Mesodermal cell (in vitro differentiated cells): ENCODE measurements around the gene PPM1L.

Experiments
- H3K27ac ChIP-seq: 2 replicates; pipeline ENCODE4 v1.7.0; 2013; ENCODE audit warnings: mild to moderate bottlenecking, low read depth, low read length, moderate library complexity; ENCODE audit not compliant: severe bottlenecking
- H3K36me3 ChIP-seq: 2 replicates; pipeline ENCODE4 v1.7.1; 2013; ENCODE audit warnings: mild to moderate bottlenecking, low read length, moderate library complexity; ENCODE audit not compliant: control insufficient read depth, insufficient read depth
- H3K4me1 ChIP-seq: one replicate; pipeline ENCODE4 v1.7.1; 2013; ENCODE audit warnings: mild to moderate bottlenecking, low read length; ENCODE audit not compliant: insufficient read depth, control insufficient read depth, poor library complexity, severe bottlenecking
- H3K4me3 ChIP-seq: 2 replicates; pipeline ENCODE4 v1.7.0; 2013; ENCODE audit warnings: low read length, control low read depth, mild to moderate bottlenecking; ENCODE audit not compliant: insufficient read depth, poor library complexity, severe bottlenecking; ENCODE audit errors: extremely low read depth
- H3K9me3 ChIP-seq: 2 replicates; pipeline ENCODE4 v1.7.1; 2013; ENCODE audit warnings: mild to moderate bottlenecking, low read length, moderate library complexity; ENCODE audit not compliant: control insufficient read depth
- WGBS, 2 experiments: methylation state at CpG; one replicate each; pipeline ENCODE4 v1.1.5; 2013; ENCODE audit warnings: missing lambda C conversion rate in 2 of 2; ENCODE audit not compliant: insufficient coverage in 2 of 2; 5-methylcytosine and 5-hydroxymethylcytosine counted together

PPM1L gene

DNA sequence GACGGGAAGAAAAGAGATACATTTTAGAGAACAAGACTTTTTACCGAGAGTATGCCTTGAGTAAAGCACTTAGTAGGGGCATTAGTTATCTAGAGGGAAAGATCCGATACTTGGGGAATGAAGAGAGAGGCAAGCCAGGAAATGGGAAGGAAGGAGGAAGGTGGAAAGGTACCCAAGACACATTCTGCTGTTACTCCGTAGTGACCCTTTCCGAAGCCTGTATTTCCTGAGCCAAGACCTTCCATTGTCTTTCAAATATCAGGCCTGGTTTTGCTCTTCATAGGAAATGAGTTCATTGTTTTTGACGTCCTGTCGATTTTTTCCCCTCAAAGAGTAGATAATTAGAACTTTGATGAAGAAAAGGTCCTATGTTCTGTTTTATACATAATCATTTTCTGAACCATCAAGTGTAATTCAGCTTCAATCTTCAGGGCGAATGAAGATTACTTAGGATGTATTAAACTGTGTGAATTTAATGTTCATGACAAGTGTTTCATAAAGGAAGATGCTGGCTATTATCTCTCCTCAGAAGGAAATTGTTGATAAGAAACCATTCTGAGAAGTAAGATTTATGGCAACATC is 95.7 kb downstream of the PPM1L start:
- H3K9me3 ChIP-seq = peaks cover 7% of the 10 kb centered on the region
- no peaks in the 10 kb centered on the region for H3K4me1 ChIP-seq
- no peaks in the 10 kb centered on the region for H3K36me3 ChIP-seq
- 78 to 87% methylated on average over 4 to 5 of the region's 8 CpGs for whole genome bisulfite sequencing, 2 experiments
- no peak overlapping the region for H3K27ac ChIP-seq
- no peak overlapping the region for H3K4me3 ChIP-seq

DNA sequence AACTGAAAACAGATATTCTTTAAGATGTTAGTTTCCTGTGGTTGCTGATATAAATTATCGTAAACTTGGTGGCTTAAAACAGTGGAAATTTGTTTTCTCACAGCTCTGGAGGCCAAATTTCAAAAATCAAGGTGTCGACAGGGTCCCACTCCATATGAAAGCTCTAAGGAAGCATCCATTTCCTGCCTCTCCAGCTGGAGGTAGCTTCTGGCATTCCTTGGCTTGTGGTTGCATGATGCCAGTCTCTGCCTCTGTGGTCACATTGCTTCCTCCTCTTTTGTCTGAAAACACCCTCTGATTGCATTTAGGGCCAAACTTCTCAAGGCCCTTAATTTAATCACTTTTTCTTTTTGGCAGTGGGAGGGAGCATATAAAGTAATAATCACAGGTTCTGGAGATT is 96.8 kb downstream of the PPM1L start:
- Histone ChIP-seq H3K36me3 (no peaks in the 10 kb centered on the region), H3K27ac (no peak overlapping the region), H3K4me3 (no peak overlapping the region), H3K4me1 (no peaks in the 10 kb centered on the region), H3K9me3 (peaks cover 7% of the 10 kb centered on the region)
- 100% methylated on average over 1 to 2 of the region's 2 CpGs for WGBS, 2 experiments

DNA sequence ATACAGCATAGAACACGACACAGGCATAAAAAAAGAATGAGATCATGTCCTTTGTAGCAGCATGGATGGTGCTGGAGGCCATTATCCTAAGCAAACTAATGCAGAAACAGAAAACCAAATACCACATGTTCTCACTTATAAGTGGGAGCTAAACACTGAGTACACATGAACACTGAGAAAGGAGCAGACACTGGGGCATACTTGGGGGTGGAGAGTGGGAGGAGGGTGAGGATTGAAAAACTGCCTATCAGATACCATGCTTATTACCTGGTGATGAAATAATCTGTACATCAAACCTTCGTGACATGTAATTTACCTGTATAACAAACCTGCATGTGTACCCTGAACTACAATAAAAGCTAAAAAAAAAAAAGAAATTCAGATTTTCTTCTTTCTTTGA is 100.4 kb downstream of the PPM1L start:
- H3K9me3 ChIP-seq = peaks cover 7% of the 10 kb centered on the region
- H3K4me1 ChIP-seq = no peaks in the 10 kb centered on the region
- no CpG with 5 or more reads among the region's 2 CpGs for WGBS, 2 experiments
- H3K4me3 ChIP-seq = no peak overlapping the region
- no peaks in the 10 kb centered on the region for H3K36me3 ChIP-seq
- H3K27ac ChIP-seq = no peak overlapping the region

DNA sequence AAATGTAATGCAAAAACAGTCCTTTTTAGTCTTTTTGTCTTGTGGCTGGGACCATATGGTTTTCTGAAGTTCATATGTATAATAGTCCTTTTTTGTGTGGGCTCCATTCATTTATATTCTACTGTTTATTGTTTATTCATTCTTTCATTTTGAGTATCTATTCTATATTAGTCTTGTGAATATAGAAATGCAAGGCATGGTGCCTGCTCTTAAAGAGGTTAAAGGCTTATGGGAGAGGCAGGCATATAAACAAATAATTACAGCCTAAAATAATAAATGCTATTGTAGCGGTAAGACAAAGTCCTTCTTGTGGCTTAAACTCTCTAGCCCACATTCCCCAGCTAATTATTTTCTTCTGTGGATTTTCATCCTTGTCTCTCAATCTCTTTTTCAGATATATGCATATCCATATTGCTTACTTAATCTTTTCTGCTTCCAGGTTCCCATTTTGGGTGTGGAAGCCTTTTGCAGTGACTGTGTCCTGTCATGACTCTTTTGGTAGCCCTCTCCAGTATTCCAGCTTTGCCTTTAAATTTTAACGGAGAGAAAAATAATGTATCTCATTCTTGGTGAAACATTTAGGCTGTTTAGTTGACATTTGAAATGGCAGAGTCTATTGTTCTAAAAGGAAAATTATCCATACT is 101.6 kb downstream of the PPM1L start:
- Histone ChIP-seq H3K4me1 (no peaks in the 10 kb centered on the region), H3K36me3 (no peaks in the 10 kb centered on the region), H3K4me3 (no peak overlapping the region), H3K27ac (no peak overlapping the region), H3K9me3 (peaks cover 5% of the 10 kb centered on the region)
- 80% methylated on average over 1 of the region's 2 CpGs; no CpG with 5 or more reads in 1 of the 2 experiments for WGBS, 2 experiments

DNA sequence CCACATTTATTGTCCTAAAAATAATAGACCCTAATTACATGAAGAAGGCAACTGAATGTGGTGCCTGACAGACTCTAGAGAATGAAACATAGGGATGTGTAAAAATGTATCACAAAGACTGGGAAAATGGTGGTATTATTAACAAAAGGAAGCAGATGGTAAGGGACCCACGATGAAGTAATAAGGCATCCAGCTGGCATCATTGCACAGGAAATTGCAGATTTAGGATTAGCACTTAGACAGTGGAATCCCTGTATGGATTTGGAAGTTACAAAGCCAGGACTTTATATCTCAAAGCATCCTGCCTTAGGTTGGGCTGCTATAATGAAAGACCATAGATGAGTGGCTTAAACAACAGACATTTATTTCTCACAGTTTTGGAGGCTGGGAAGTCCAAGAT is 104.3 kb downstream of the PPM1L start:
- H3K36me3 ChIP-seq = no peaks in the 10 kb centered on the region
- H3K27ac ChIP-seq = no peak overlapping the region
- H3K4me3 ChIP-seq = no peak overlapping the region
- H3K4me1 ChIP-seq = no peaks in the 10 kb centered on the region
- WGBS, 2 experiments = 90 to 100% methylated on average over 1 of the region's 1 CpG
- H3K9me3 ChIP-seq = no peaks in the 10 kb centered on the region

DNA sequence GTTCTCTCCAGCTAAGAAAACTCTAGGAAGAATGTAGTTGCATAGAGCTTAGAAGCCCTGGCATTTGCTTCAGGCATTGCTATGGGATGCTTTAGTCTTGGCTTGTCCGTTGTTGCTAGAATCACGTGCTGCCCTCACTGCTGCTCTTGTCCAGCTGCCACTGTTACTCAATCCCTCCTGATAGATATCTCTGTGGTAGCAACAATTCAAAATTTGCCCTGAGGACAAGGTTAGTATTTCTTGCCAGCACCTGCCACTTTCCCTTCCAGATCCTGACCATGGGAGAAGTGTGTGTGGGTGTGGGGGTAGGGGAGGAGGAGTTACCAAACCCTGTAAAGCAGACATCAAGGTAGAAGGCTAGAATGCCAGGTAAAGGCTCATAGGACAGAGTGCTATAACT is 113.8 kb downstream of the PPM1L start:
- Histone ChIP-seq H3K27ac (no peak overlapping the region), H3K4me1 (no peaks in the 10 kb centered on the region), H3K4me3 (no peak overlapping the region), H3K9me3 (no peaks in the 10 kb centered on the region), H3K36me3 (no peaks in the 10 kb centered on the region)
- 78 to 87% methylated on average over 2 of the region's 2 CpGs for WGBS, 2 experiments

DNA sequence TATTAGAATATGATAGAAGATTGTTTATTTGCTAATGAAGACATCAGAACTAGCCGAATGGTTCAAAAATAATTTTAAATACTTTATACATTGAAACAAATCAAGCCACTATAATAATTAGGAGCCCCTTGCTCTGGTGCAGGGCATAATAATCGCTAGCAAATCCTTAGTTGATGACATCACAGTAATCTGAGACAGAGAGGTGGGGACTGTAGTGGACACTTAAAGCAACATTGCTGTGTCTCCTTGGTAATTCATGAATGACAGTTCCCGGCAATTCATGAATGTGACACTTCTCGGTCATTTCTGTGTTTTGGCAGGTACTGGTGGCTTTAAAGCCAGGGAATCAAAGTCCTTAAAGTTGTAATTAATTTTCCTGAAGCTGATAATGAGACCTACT is 114.3 kb downstream of the PPM1L start:
- Histone ChIP-seq H3K9me3 (no peaks in the 10 kb centered on the region), H3K27ac (no peak overlapping the region), H3K36me3 (no peaks in the 10 kb centered on the region), H3K4me3 (no peak overlapping the region), H3K4me1 (no peaks in the 10 kb centered on the region)
- WGBS, 2 experiments = 69 to 75% methylated on average over 3 of the region's 4 CpGs

DNA sequence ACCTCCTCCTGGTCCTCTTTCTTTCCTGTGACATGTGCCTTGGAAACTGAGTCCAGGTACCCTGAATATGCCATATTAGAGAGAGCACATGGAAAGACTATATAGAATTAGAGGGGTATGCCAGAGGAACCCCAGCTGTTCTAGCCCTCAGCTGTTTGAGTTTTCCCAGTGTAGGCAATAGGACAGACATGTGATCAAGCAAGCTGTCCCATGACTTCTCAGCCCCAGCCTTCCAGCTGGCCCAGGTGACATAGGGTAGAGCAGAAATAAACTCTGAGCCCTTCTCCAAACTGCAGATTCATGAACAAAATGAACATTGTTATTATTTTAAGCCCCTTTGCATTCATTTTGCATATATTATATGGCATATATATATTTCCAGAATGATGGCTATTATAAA is 118.7 kb downstream of the PPM1L start:
- H3K4me1 ChIP-seq = no peaks in the 10 kb centered on the region
- no peak overlapping the region for H3K4me3 ChIP-seq
- H3K27ac ChIP-seq = no peak overlapping the region
- H3K36me3 ChIP-seq = no peaks in the 10 kb centered on the region
- no peaks in the 10 kb centered on the region for H3K9me3 ChIP-seq

DNA sequence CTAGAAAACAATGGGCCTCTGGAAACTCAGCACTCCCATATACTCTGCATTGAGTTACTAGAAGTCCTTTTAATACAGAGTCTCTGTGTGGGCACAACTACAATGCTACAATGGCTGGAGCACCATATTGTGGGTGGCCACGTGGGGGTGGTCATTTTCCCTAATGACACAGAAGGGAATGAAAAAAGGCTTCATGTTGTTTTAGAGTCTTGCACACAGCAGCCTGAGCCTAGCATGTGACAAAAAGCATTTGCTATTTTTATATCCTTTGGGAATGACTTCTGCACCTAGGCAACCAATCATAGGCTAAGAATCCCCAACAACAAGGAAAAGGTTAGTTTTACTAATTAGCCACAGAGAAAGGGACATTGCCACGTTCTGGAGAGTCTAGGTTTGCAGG is 120.6 kb downstream of the PPM1L start:
- WGBS, 2 experiments = 72 to 100% methylated on average over 1 to 2 of the region's 2 CpGs
- H3K9me3 ChIP-seq = no peaks in the 10 kb centered on the region
- no peaks in the 10 kb centered on the region for H3K36me3 ChIP-seq
- H3K4me1 ChIP-seq = no peaks in the 10 kb centered on the region
- no peak overlapping the region for H3K27ac ChIP-seq
- H3K4me3 ChIP-seq = no peak overlapping the region

DNA sequence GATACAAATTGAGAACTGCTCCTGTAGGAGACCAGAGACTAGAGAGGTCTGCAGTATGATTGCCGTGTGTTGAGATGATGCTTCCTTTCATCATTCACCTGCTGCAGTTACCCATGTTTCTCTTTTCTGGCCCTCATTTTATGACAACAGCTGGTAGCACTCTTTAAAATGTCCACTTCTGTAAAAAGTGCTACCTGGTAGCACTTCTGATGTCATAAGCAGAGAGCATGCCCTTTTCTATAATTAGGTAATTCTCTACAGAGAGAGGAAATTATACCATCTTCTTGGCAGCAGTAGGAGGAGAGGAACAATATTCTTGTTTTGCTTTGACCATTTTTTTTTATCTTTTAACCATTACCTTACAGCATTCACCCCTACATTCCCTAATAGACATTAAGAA is 123.8 kb downstream of the PPM1L start:
- Histone ChIP-seq H3K27ac (no peak overlapping the region), H3K4me3 (no peak overlapping the region), H3K36me3 (no peaks in the 10 kb centered on the region), H3K4me1 (peaks cover 1% of the 10 kb centered on the region), H3K9me3 (no peaks in the 10 kb centered on the region)
- WGBS, 2 experiments = 89 to 100% methylated on average over 1 of the region's 1 CpG

DNA sequence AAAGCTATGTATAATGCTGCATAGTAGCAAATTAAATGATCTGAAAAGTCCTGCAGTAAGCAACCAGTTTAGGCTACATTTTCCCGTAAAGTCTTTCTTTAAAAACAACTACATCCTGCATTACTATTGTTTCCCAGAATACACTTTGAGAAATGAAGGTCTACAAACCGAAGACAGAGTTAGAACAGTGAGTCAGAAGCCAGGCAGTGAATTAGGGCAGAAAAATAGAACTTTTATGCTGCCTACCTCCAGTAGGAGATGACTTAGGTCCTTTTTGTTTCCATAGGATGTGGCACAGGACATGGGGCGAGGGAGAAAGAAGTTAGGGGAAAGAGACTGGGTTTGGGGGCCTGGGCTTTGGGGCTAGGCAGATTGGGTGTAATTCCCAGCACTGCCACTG is 127.3 kb downstream of the PPM1L start:
- Histone ChIP-seq H3K4me3 (no peak overlapping the region), H3K36me3 (no peaks in the 10 kb centered on the region), H3K27ac (no peak overlapping the region), H3K4me1 (peaks cover 10% of the 10 kb centered on the region), H3K9me3 (no peaks in the 10 kb centered on the region)
- 94 to 100% methylated on average over 1 to 2 of the region's 3 CpGs for WGBS, 2 experiments
